Measurements from ENCODE around the gene FRMD1. TPM values are rescaled to one million over a fixed set of nuclear protein-coding genes. Genes with fewer than 3 reads are reported as not detected.

Gene FRMD1
- total RNA-seq, 2 donors from 2014 or later, result not detected

DNA sequence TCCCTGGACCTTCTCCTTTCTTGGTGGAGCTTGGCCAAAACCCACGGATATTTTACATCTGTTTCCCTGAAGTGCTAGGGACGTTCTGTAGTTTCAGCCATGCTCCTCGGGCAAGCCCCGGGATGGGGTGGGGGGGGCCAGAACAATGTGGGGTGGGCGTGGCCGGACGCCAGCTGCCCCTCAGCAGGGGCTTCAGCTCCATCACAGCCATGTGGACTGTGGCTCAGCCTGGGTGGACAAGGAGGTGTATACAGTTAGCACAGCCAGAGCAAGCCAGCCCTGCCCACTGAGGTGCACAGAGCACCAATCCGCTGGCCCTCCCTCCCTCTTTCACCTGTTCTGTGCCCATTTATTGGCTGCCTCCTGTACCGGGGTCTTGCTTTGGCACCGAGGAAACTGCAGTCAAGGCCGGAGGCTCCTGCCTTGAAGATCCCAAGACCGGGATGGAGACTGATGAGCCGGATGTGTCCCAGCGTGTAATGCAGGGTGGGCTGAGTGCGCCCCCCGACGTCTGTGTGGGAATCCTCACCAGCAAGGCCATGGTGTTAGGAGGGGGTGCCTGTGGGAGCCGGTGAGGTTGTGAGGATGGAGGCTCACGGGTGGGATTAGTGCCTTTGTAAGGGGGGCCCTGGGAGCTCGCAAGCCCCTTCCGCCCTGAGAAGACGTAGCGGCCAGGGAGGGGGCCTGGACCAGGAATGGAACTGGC, 28.0 kb downstream of the FRMD1 start:
- Histone ChIP-seq H3K9me3 (no peaks in the 10 kb centered on the region), H3K27ac (no peak overlapping the region), H3K4me3 (no peak overlapping the region), H3K27me3 (no peaks in the 10 kb centered on the region), H3K36me3 (replicated peaks in 1 of 2; ENCODE audit: insufficient read depth in 1 of 2, low read depth in 2 of 2) (no peaks in the 10 kb centered on the region), H3K4me1 (peaks cover 4% of the 10 kb centered on the region)
- intact Hi-C loops (cut with DNase I), result no loop called here
- 63 to 67% methylated on average over 19 to 23 of the region's 23 CpGs for WGBS, 2 donors
- no peak for ATAC-seq
- no peak for DNase-seq
- TF ChIP-seq, protein P1, sequence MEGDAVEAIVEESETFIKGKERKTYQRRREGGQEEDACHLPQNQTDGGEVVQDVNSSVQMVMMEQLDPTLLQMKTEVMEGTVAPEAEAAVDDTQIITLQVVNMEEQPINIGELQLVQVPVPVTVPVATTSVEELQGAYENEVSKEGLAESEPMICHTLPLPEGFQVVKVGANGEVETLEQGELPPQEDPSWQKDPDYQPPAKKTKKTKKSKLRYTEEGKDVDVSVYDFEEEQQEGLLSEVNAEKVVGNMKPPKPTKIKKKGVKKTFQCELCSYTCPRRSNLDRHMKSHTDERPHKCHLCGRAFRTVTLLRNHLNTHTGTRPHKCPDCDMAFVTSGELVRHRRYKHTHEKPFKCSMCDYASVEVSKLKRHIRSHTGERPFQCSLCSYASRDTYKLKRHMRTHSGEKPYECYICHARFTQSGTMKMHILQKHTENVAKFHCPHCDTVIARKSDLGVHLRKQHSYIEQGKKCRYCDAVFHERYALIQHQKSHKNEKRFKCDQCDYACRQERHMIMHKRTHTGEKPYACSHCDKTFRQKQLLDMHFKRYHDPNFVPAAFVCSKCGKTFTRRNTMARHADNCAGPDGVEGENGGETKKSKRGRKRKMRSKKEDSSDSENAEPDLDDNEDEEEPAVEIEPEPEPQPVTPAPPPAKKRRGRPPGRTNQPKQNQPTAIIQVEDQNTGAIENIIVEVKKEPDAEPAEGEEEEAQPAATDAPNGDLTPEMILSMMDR (IDR thresholded peaks at IDR 0.05), result peak in 1 of 7 experiments; percentile 2
- no peak for TF ChIP-seq POLR2A (IDR thresholded peaks at IDR 0.05)

DNA sequence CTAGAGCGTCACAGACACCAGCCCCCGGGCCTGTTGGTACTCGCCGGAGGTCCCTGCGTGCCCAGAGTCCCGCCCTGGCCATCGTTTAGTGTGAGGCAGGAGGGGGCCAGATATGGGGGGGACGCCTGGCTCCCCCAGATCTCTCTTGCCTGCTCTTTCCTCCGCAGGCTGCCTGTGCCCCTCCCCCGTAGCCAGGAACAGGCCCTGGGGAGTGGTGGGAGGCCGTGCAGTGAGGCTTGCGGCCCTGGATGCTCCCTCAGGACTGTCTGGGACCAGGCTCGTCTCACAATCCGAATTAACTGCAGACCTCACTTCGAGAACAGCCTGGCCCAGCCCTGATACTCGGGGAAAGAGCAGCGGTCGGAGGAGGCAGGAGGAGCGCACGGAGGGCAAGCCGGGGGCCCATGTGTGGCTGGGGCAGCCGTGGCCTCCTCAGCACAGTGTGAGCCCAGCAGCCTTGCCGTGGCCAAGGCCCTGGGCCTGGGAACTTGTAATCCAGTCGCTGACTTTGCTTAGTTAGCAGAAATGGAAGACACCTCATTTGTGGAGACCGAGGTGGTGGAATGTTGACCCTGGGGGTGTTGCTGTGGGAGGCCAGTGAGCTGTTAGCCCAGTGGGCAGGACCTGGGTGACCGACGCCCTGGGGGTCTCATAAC, 28.7 kb downstream of the FRMD1 start:
- intact Hi-C loops (cut with DNase I), result no loop called here
- 79 to 89% methylated on average over 14 to 27 of the region's 27 CpGs for WGBS, 2 donors
- Histone ChIP-seq H3K4me1 (peaks cover 8% of the 10 kb centered on the region), H3K27ac (no peak overlapping the region), H3K9me3 (no peaks in the 10 kb centered on the region), H3K27me3 (no peaks in the 10 kb centered on the region), H3K4me3 (no peak overlapping the region), H3K36me3 (replicated peaks in 1 of 2; ENCODE audit: insufficient read depth in 1 of 2, low read depth in 2 of 2) (no peaks in the 10 kb centered on the region)
- ATAC-seq (no peak), DNase-seq (no peak)
- no peak for TF ChIP-seq POLR2A (IDR thresholded peaks at IDR 0.05)
- TF ChIP-seq, protein P1 (IDR thresholded peaks at IDR 0.05), result no peak

DNA sequence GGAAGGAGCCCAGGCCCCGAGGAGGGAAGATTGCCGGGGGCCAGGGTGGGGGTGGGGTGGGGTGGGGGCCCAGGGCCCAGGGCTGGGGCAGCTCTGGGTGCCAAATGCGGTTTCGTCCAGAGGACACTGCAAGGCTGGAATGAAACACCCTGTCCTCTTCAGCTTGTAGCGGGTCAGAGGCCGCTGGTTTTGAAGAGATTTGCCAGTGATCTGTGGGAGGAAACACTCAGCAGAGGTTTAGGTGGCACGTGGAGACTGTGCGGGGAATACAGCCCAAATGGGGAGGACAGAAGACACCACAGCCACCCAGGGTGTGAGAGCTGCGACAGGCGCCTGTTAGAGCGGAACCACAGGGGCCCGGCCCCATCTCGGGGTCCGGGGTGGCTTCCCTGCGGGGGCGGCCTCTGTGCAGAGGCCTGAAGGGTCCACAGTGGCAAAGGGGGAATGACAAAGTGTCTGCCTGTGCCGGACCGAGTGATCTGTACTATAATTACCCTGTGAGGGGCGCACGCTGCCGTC, 29.2 kb downstream of the FRMD1 start:
- Histone ChIP-seq H3K36me3 (replicated peaks in 1 of 2; ENCODE audit: insufficient read depth in 1 of 2, low read depth in 2 of 2) (no peaks in the 10 kb centered on the region), H3K27ac (no peak overlapping the region), H3K4me3 (no peak overlapping the region), H3K4me1 (peaks cover 8% of the 10 kb centered on the region), H3K27me3 (no peaks in the 10 kb centered on the region), H3K9me3 (no peaks in the 10 kb centered on the region)
- intact Hi-C loops (cut with DNase I), result no loop called here
- TF ChIP-seq, protein P1 (IDR thresholded peaks at IDR 0.05), result no peak
- TF ChIP-seq POLR2A (IDR thresholded peaks at IDR 0.05), result no peak
- no peak for DNase-seq
- ATAC-seq, result peak; percentile 18
- 87 to 97% methylated on average over 15 to 21 of the region's 21 CpGs for WGBS, 2 donors

DNA sequence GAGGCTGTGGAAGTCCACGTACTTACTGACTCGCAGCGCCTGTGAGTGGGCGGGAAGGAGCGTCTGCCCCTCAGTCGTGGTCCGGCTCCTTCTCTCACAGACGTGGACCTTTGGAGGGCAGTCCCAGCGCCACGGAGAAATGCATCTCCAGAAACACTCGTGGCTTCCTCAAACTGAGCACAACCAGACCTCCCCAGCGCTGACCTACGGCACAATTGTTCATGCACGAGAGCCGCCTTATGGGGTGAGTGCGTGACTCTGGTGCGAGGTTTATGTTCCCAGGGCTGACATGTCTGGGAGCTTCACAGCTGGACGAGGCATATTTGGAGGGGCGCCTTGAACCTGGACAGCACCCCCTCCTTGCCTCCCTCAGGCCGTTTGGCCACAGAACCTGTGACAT, 29.7 kb downstream of the FRMD1 start:
- H3K27me3 ChIP-seq, result no peaks in the 10 kb centered on the region
- WGBS, 2 donors, result 88 to 90% methylated on average over 10 to 18 of the region's 20 CpGs
- no peak for DNase-seq
- TF ChIP-seq, protein P1 (IDR thresholded peaks at IDR 0.05), result no peak
- TF ChIP-seq POLR2A (IDR thresholded peaks at IDR 0.05), result no peak
- no peaks in the 10 kb centered on the region for H3K9me3 ChIP-seq
- no peaks in the 10 kb centered on the region for H3K36me3 ChIP-seq (replicated peaks in 1 of 2; ENCODE audit: insufficient read depth in 1 of 2, low read depth in 2 of 2)
- peaks cover 8% of the 10 kb centered on the region for H3K4me1 ChIP-seq
- intact Hi-C loops (cut with DNase I), result no loop called here
- no peak overlapping the region for H3K27ac ChIP-seq
- ATAC-seq, result no peak
- H3K4me3 ChIP-seq, result no peak overlapping the region
